Activated B cell treated with CpG ODN at 0.5 μM for 24 hours (primary cell): ENCODE results near the gene EEA1. TPM values are rescaled to one million over a fixed set of nuclear protein-coding genes. Genes with fewer than 3 reads are reported as not detected.
A peak's percentile ranks its signal among the peaks of the same experiment; 100 is the strongest.

Experiments
- ATAC-seq: fragments of 200-7000 bp; cut with Tn5 transposase; one replicate; pipeline ENCODE4 v1.10.0; 2021; ENCODE audit warnings: low read depth, mild to moderate bottlenecking, moderate library complexity
- CTCF ChIA-PET: fragments of 350-600 bp; sonication (Branson Sonifier 250); formaldehyde crosslinking; loops from one replicate; lab custom pipeline; 2021; ENCODE audit warnings: antibody characterized with exemption; lab: Charles Lee
- POLR2A ChIA-PET: fragments of 350-600 bp; sonication (Branson Sonifier 250); formaldehyde crosslinking; loops from one replicate; lab custom pipeline; 2021; ENCODE audit warnings: antibody characterized with exemption; lab: Charles Lee
- DNase-seq: peaks from one replicate; pipeline ENCODE4 v3.0.0; 2022
- H3K27ac Mint-ChIP-seq: one replicate; pipeline ENCODE4 v1.8.0; 2020; ENCODE audit warnings: mixed read lengths
- H3K27me3 Mint-ChIP-seq: one replicate; pipeline ENCODE4 v1.8.0; 2021; ENCODE audit warnings: mixed read lengths
- H3K36me3 Mint-ChIP-seq: one replicate; pipeline ENCODE4 v1.8.0; 2021; ENCODE audit warnings: low read depth, mixed read lengths
- H3K4me1 Mint-ChIP-seq: one replicate; pipeline ENCODE4 v1.8.0; 2021; ENCODE audit warnings: mixed read lengths
- H3K4me3 Mint-ChIP-seq: one replicate; pipeline ENCODE4 v1.8.0; 2020; ENCODE audit warnings: mild to moderate bottlenecking, mixed read lengths
- H3K9me3 Mint-ChIP-seq: one replicate; pipeline ENCODE4 v1.8.0; 2020; ENCODE audit warnings: mixed read lengths
- CTCF ChIP-seq: fragments of 200-600 bp; IDR thresholded peaks from one replicate; pipeline ENCODE4 v1.8.0; 2022; ENCODE audit warnings: antibody characterized with exemption, mild to moderate bottlenecking
- intact Hi-C: fragments of 100-400 bp; cut with micrococcal nuclease; formaldehyde crosslinking; loops from one replicate; pipeline ENCODE4 v1.15.1; 2024
- total RNA-seq: library from RNA; stranded (reverse); gene quantifications from 2 replicates; pipeline ENCODE4 v1.2.3, GENCODE V29; 2022

EEA1 gene
- total RNA-seq, 1 donor from 2014 or later: 22.6 TPM

GRCh38 chr12:92955997-92956663 lies 27.0 kb upstream of the EEA1 start:
- Mint-ChIP-seq H3K27ac (peak overlapping the region; percentile 26), H3K9me3 (peaks cover 19% of the 10 kb centered on the region), H3K4me3 (no peak overlapping the region), H3K27me3 (no peaks in the 10 kb centered on the region), H3K4me1 (peaks cover 3% of the 10 kb centered on the region), H3K36me3 (peaks cover 53% of the 10 kb centered on the region)
- DNase-seq: no peak
- ATAC-seq: no peak
- ChIA-PET CTCF (no interaction called here), POLR2A (interaction anchor here (0.6 to 0.8 kb wide), 2 partner anchors 14 to 39 kb away, joined by 3 to 4 read pairs; no protein-coding TSS in a partner anchor)
- TF ChIP-seq CTCF: no peak
- intact Hi-C loops: no loop called here

- Mint-ChIP-seq H3K4me1 (peaks cover 3% of the 10 kb centered on the region), H3K36me3 (peaks cover 52% of the 10 kb centered on the region), H3K27ac (no peak overlapping the region), H3K27me3 (no peaks in the 10 kb centered on the region), H3K4me3 (no peak overlapping the region), H3K9me3 (peaks cover 19% of the 10 kb centered on the region)
- no peak for DNase-seq
- CTCF ChIA-PET: no interaction called here
- POLR2A ChIA-PET: no interaction called here
- intact Hi-C loops: no loop called here
- no peak for ATAC-seq
- TF ChIP-seq CTCF: no peak
Observed at GRCh38 chr12:92953747-92954146, 24.7 kb upstream of the EEA1 start.

GRCh38 chr12:92952394-92952793 lies 23.3 kb upstream of the EEA1 start:
- intact Hi-C loops: no loop called here
- Mint-ChIP-seq H3K9me3 (peaks cover 24% of the 10 kb centered on the region), H3K4me1 (peaks cover 9% of the 10 kb centered on the region), H3K4me3 (no peak overlapping the region), H3K27ac (no peak overlapping the region), H3K27me3 (no peaks in the 10 kb centered on the region), H3K36me3 (peaks cover 54% of the 10 kb centered on the region)
- POLR2A ChIA-PET: no interaction called here
- no peak for ATAC-seq
- no peak for DNase-seq
- no peak for TF ChIP-seq CTCF
- CTCF ChIA-PET: no interaction called here

DNA sequence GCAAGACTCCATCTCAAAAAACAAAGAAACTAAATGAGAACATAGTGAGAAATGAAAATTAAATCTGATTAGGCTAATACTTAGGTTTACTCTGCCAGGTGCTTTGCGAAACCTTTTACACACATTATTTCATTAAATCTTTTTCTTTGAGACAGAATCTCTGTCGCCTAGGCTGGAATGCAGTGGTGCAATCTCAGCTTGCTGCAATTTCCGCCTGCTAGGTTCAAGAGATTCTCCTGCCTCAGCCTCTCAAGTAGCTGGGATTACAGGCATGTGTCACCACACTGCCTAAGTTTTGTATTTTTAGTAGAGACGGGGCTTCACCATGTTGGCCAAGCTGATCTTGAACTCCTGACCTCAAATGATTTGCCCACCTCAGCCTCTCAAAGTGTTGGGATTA lies 21.9 kb upstream of the EEA1 start:
- intact Hi-C loops: no loop called here
- Mint-ChIP-seq H3K4me3 (no peak overlapping the region), H3K36me3 (peaks cover 54% of the 10 kb centered on the region), H3K27ac (no peak overlapping the region), H3K9me3 (peaks cover 20% of the 10 kb centered on the region), H3K4me1 (peaks cover 6% of the 10 kb centered on the region), H3K27me3 (no peaks in the 10 kb centered on the region)
- CTCF ChIA-PET: interaction anchor here (1.0 kb wide), 1 partner anchor 36 kb away, joined by 3 read pairs; no protein-coding TSS in a partner anchor
- no peak for ATAC-seq
- POLR2A ChIA-PET: no interaction called here
- TF ChIP-seq CTCF: no peak
- no peak for DNase-seq

DNA sequence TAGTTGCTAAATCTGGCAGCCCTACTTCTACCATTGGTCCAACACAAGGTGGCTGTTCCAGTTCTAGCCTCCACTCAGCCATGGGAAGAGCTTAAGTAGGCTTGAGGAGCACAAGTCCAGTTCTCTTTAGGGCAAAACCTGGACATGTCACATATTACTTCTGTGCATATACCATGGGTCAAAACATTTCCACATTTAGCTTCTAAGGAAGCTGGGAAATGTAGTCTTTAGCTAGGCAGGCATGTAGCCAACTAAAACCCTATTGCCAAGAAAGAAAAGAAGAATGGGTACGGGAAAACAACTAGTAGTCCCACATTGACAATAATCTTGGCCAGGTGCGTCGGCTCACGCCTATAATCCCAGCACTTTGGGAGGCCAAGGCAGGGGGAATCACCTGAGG lies 20.9 kb upstream of the EEA1 start:
- ATAC-seq (no peak), DNase-seq (no peak)
- H3K4me1 Mint-ChIP-seq: peaks cover 5% of the 10 kb centered on the region
- ChIA-PET POLR2A (interaction anchor here (0.6 kb wide), 1 partner anchor 38 kb away, joined by 5 read pairs; no protein-coding TSS in a partner anchor), CTCF (no interaction called here)
- no peaks in the 10 kb centered on the region for H3K27me3 Mint-ChIP-seq
- no peak for TF ChIP-seq CTCF
- no peak overlapping the region for H3K27ac Mint-ChIP-seq
- no peak overlapping the region for H3K4me3 Mint-ChIP-seq
- peaks cover 52% of the 10 kb centered on the region for H3K36me3 Mint-ChIP-seq
- intact Hi-C loops: no loop called here
- peaks cover 20% of the 10 kb centered on the region for H3K9me3 Mint-ChIP-seq
